ENCODE data around the gene DET1.
"Not testable (repeated sequence)": the region's sequence is repeated elsewhere in the genome, so short reads cannot be mapped to it uniquely, and the experiment has no call there.

DET1 gene

GRCh38 chr15:88546248-88547129 is at the start of gene DET1:
DET1 (minus strand) TSS chr15:88546681; CDS start chr15:88531705, 14,976 bp downstream.
- peak; percentile 96 for DNase-seq

GRCh38 chr15:88591384-88591783 is 44.9 kb upstream of the DET1 start:
- DNase-seq: no peak

- DNase-seq: no peak
Observed at GRCh38 chr15:88590759-88591158, 44.3 kb upstream of the DET1 start.

- no peak for DNase-seq
Observed at GRCh38 chr15:88586401-88587162, 40.1 kb upstream of the DET1 start.

- DNase-seq: no peak
Observed at GRCh38 chr15:88580532-88580931, 34.1 kb upstream of the DET1 start.

- DNase-seq: no peak
Observed at GRCh38 chr15:88579322-88579721, 32.8 kb upstream of the DET1 start.

- no peak for DNase-seq
Observed at GRCh38 chr15:88574655-88575054, 28.2 kb upstream of the DET1 start.

- no peak for DNase-seq
Observed at GRCh38 chr15:88574077-88574476, 27.6 kb upstream of the DET1 start.

- no peak for DNase-seq
Observed at GRCh38 chr15:88571852-88572259, 25.4 kb upstream of the DET1 start.

- DNase-seq: no peak
Observed at GRCh38 chr15:88571153-88571851, 24.8 kb upstream of the DET1 start.

GRCh38 chr15:88568589-88568988 is 22.1 kb upstream of the DET1 start:
- no peak for DNase-seq

- DNase-seq: no peak
Observed at GRCh38 chr15:88564741-88565140, 18.3 kb upstream of the DET1 start.

- no peak for DNase-seq
Observed at GRCh38 chr15:88563638-88564037, 17.2 kb upstream of the DET1 start.

GRCh38 chr15:88559565-88559964 is 13.1 kb upstream of the DET1 start:
- DNase-seq: not testable (repeated sequence)

- DNase-seq: not testable (repeated sequence)
Observed at GRCh38 chr15:88558026-88558425, 11.5 kb upstream of the DET1 start.

GRCh38 chr15:88548009-88548408 is 1.5 kb upstream of the DET1 start:
- DNase-seq: not testable (repeated sequence)

GRCh38 chr15:88545578-88546247 is 768 bp downstream of the DET1 start:
- DNase-seq: not testable (repeated sequence)

GRCh38 chr15:88543065-88543776 is 3.3 kb downstream of the DET1 start:
- no peak for DNase-seq

GRCh38 chr15:88542342-88542733 is 4.1 kb downstream of the DET1 start:
- DNase-seq: no peak

- DNase-seq: no peak
Observed at GRCh38 chr15:88541709-88542341, 4.7 kb downstream of the DET1 start.

GRCh38 chr15:88541111-88541510 is 5.4 kb downstream of the DET1 start:
- DNase-seq: not testable (repeated sequence)
